ENCODE measurements around the gene TUBE1. TPM values are rescaled to one million over a fixed set of nuclear protein-coding genes. Genes with fewer than 3 reads are reported as not detected.

The TUBE1 gene
- total and polyA plus RNA-seq, 10 of the 15 experiments (the other 5 are each of a cell fraction or from before 2014, with no cell fraction given) = 6.3 to 25.2 (median 13.6) TPM

GRCh38 chr6:112062966-112063365 lies 24.3 kb downstream of the TUBE1 start:
- ChIA-PET RAD21 (ENCODE audit: unreplicated experiment) (no interaction called here), POLR2A (no interaction called here)
- in situ Hi-C loops (cut with MboI) = no loop called here

GRCh38 chr6:112061605-112062004 lies 25.7 kb downstream of the TUBE1 start:
- TF ChIP-seq PBX3 (IDR thresholded peaks at IDR 0.05; ENCODE audit: insufficient replicate concordance, low read depth, low read length) = no peak
- peak; percentile 58; the same call in 1 of the 2 replicates for TF ChIP-seq RUNX3 (IDR thresholded peaks at IDR 0.05; ENCODE audit: low read length)
- no peaks in the 10 kb centered on the region for H3K9me3 ChIP-seq (replicated peaks; ENCODE audit: control insufficient read depth, insufficient read depth, low read length)
- ChIA-PET POLR2A (no interaction called here), CTCF (interaction anchor here (1.4 to 1.6 kb wide), 2 partner anchors 33 to 101 kb away, joined by 4 to 5 read pairs; no protein-coding TSS in a partner anchor), RAD21 (ENCODE audit: unreplicated experiment) (no interaction called here), SMC1A (ENCODE audit: uncharacterized antibody, unreplicated experiment) (interaction anchor here (1.6 kb wide), 1 partner anchor 26 kb away, joined by 3 read pairs; the partner anchor contains the start of genes FAM229B and TUBE1)
- no peak overlapping the region for H3K4me3 ChIP-seq
- H3K27me3 ChIP-seq (replicated peaks in 1 of 2; ENCODE audit: control insufficient read depth in 2 of 2, insufficient read depth in 2 of 2, low read length in 1 of 2) = no peaks in the 10 kb centered on the region
- BruUV-seq (replicated peaks) = no TSS peak
- H3K36me3 ChIP-seq (ENCODE audit: control insufficient read depth in 2 of 2, insufficient read depth in 2 of 2, low read length in 1 of 2) = no peaks in the 10 kb centered on the region
- no peaks in the 10 kb centered on the region for H3K4me1 ChIP-seq (ENCODE audit: control insufficient read depth, insufficient read depth, low read length)
- H3K27ac ChIP-seq (ENCODE audit: control insufficient read depth, insufficient read depth) = no peak overlapping the region
- H3K79me2 ChIP-seq (ENCODE audit: control insufficient read depth, insufficient read depth, low read length) = no peaks in the 10 kb centered on the region
- H4K20me1 ChIP-seq (ENCODE audit: control insufficient read depth, insufficient read depth) = no peaks in the 10 kb centered on the region
- ATAC-seq (no peak), FAIRE-seq (no peak), DNase-seq (ENCODE audit: low read depth, low spot score) (no peak)
- H3K4me2 ChIP-seq (ENCODE audit: control insufficient read depth, insufficient read depth) = no peak overlapping the region
- 14% methylated on average over 4 of the region's 4 CpGs for WGBS (ENCODE audit: insufficient coverage, insufficient replicate concordance, low lambda C conversion rate, missing lambda C conversion rate)
- H2AFZ ChIP-seq (ENCODE audit: control insufficient read depth, low read depth, low read length) = no peak overlapping the region
- in situ Hi-C loops (cut with MboI) = no loop called here
- no peak overlapping the region for H3K9ac ChIP-seq (ENCODE audit: control insufficient read depth, insufficient read depth, low read length)
- intact Hi-C loops (cut with micrococcal nuclease; ENCODE audit: unreplicated experiment) = no loop called here

More at GRCh38 chr6:112062966-112063365, 24.3 kb downstream of the TUBE1 start:
- Histone ChIP-seq H3K9me3 (replicated peaks; ENCODE audit: control insufficient read depth, insufficient read depth, low read length) (no peaks in the 10 kb centered on the region), H3K36me3 (ENCODE audit: control insufficient read depth in 2 of 2, insufficient read depth in 2 of 2, low read length in 1 of 2) (no peaks in the 10 kb centered on the region), H2AFZ (ENCODE audit: control insufficient read depth, low read depth, low read length) (no peak overlapping the region), H3K79me2 (ENCODE audit: control insufficient read depth, insufficient read depth, low read length) (no peaks in the 10 kb centered on the region), H3K27ac (ENCODE audit: control insufficient read depth, insufficient read depth) (no peak overlapping the region), H3K4me3 (no peak overlapping the region), H4K20me1 (ENCODE audit: control insufficient read depth, insufficient read depth) (no peaks in the 10 kb centered on the region), H3K4me2 (ENCODE audit: control insufficient read depth, insufficient read depth) (no peak overlapping the region), H3K9ac (ENCODE audit: control insufficient read depth, insufficient read depth, low read length) (no peak overlapping the region), H3K27me3 (replicated peaks in 1 of 2; ENCODE audit: control insufficient read depth in 2 of 2, insufficient read depth in 2 of 2, low read length in 1 of 2) (no peaks in the 10 kb centered on the region), H3K4me1 (ENCODE audit: control insufficient read depth, insufficient read depth, low read length) (no peaks in the 10 kb centered on the region)
- no TSS peak for BruUV-seq (replicated peaks)
- WGBS (ENCODE audit: insufficient coverage, insufficient replicate concordance, low lambda C conversion rate, missing lambda C conversion rate) = 38% methylated on average over 3 of the region's 3 CpGs
- ATAC-seq (no peak), FAIRE-seq (no peak), DNase-seq (ENCODE audit: low read depth, low spot score) (no peak)
- ChIA-PET CTCF (interaction anchor here (1.3 kb wide), 1 partner anchor 21 kb away, joined by 3 read pairs; no protein-coding TSS in a partner anchor), SMC1A (ENCODE audit: uncharacterized antibody, unreplicated experiment) (no interaction called here)
- intact Hi-C loops (cut with micrococcal nuclease; ENCODE audit: unreplicated experiment) = no loop called here
- TF ChIP-seq WRNIP1 (IDR thresholded peaks at IDR 0.05; ENCODE audit: borderline replicate concordance, low read depth, low read length) = no peak
- TF ChIP-seq DPF2 (IDR thresholded peaks at IDR 0.05) = no peak
- no peak for TF ChIP-seq POLR2AphosphoS2 (IDR thresholded peaks at IDR 0.05; ENCODE audit: low read depth, low read length)
- no peak for TF ChIP-seq ZBED1 (IDR thresholded peaks at IDR 0.05; ENCODE audit: borderline replicate concordance)
- TF ChIP-seq RUNX3 (IDR thresholded peaks at IDR 0.05; ENCODE audit: low read length) = no peak
- TF ChIP-seq RAD21 (IDR thresholded peaks at IDR 0.05; ENCODE audit: insufficient read depth, low read depth, low read length) = no peak

Data from GM12878 (cell line).